Stimulated activated CD4-positive, alpha-beta T cell treated with anti-CD3 and anti-CD28 coated beads, Interleukin-4, amount 100 ng/mL, for 48 hours (primary cell): Measurements from ENCODE around the gene PTBP1.

ENCODE experiments used
- DNase-seq, 2 donors: peaks; one replicate each; pipeline ENCODE4 v3.0.0-alpha.2; 2020; ENCODE audit warnings: low read depth in 2 of 2

PTBP1 gene

GRCh38 chr19:797528-798414 lies 519 bp downstream of the PTBP1 start:
- DNase-seq: peak; percentile 86 to 87

DNA sequence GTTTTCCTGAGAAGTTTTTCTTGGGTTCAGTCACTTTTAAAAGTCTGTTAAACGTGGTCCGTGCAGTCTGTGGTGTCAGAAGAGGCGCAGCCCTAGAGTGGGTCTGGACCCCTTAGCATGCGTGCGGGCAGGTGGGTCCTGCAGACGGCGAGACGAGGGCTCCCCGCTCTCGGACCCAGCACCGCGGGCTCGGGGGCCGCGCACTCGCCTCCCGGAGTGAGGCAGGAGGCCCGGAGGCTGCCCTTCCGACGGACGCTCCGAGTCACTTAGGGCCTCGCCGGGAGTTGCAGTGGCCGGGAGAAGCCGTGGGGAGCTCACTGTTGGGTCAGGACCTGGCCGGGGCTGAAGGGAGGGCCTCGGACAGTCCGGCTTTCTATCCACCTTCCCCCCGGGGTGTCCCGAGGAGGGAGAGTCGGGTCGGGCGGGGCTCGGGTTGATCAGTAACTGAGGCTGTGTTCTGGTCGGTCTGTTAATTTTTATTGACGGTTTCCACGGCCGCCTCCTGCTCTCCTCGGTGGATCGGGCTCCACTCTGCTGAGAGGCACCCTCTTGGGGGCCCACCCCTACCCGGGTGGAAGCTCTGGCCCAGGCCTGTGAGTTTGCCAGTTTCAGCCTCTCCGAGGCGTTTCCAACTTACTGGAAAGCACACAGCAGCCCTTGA lies 1.3 kb downstream of the PTBP1 start:
- DNase-seq: no peak

DNA sequence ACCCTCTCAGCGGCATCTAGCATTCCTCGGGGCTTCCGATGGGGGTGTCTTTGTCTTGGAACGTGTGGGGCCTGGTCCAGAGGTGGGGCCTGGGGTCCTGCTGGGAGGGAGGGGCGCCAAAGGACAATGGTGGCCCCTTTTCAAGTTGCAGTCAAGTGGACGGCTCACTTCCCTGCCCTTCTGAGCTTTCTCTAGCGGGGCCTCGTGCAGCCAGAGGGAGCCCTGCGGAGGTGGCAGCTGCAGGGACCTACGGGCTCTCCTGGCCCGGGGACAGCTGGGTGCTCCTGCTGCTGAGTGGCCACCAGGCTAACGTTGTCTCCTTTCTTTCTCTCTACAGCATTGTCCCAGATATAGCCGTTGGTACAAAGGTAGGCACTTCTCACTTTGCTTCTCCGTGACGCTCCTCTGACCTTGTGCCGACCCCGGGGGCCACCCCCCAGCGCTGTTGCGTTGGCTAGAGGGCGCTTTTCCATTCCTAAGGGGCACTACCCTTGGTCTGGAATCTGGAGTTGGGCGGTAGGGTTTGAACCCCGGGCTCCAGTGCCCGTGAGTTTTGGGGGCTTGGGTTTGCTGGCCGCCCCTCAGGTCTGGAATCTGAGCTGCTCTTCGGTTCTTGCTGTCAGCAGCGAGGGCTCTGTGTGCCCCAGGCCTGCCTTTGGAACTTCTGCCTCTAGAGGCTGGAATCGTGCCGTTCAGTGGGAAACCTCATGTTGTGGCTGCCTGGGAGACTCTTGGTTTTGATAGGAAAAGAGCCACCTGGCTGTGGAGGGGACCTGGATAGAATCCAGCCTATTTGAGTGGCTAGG lies 2.0 kb downstream of the PTBP1 start:
- DNase-seq: no peak

DNA sequence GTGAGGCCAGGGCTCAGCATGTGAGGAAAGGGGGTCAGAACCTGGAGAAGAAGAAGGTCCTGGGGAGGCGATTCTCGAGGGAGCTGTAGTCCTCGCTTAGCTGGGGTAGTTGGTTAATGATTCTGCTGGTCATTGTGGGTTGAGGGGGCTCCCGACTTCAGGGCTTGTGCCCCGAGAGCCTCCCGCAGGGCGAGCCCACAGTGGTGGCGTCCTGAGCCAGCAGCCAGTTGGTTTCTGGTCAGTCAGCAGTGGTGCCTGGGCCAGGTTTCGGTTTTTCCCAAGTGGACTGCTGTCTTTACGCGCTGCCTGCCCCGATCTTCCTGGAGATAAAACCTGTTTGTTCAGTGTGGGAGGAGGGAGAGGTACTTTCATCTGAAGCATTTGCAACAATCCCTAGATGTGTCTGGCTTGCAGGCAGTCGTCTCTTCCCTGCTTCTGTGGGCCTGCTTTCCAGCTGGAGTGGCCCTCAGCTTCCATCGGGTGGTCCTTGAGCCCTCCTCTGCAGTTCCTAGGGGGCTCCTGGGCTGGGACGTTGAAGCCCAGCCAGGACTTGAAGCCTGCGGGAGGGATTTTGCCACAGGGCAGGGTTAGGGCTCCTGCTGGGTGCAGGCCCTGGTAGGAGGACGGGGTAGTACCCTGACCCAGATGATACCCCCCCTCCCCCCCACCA lies 3.2 kb downstream of the PTBP1 start:
- no peak for DNase-seq

DNA sequence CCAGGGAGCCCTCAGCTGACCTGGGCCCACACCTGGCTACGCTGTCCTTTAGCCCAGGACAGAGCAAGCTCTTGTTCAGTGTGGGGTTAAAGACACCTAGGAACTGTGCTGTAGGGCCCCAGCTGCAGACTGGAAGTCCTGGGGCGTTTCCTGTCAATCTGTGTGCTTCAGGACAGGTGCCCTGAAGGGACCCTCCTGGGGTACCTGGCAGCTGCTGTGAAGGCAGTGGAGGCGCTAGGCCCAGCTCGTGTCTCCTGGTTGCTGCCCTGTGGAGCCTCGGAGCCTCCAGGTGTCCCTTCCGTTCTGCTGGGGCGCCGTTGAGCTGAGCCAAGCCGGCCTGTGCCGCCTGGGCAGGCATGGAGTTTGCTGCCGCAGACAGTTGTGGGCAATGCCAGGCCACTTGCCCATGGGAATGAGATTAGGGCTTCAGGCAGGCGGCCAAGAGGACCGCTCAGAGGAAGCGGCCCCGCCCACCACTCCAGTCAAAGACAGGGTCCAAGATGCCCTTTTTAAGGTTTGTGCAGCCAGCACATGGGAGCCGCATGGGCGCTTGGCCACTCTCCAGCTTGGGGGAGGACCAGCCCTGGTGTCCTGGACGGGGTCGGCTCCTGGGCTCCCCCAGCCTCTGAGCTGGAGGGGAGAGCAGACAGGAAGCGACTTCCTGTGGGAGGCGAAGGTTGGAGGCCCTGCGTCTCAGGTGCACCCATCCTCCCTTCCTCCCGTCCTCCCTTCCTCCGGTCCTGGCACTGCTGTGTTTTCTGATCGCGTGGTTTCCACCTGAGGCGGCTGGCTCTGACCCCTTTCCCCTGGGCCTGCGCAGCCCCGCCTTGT lies 4.0 kb downstream of the PTBP1 start:
- DNase-seq: no peak

GRCh38 chr19:801861-802497 lies 4.7 kb downstream of the PTBP1 start:
- no peak for DNase-seq

DNA sequence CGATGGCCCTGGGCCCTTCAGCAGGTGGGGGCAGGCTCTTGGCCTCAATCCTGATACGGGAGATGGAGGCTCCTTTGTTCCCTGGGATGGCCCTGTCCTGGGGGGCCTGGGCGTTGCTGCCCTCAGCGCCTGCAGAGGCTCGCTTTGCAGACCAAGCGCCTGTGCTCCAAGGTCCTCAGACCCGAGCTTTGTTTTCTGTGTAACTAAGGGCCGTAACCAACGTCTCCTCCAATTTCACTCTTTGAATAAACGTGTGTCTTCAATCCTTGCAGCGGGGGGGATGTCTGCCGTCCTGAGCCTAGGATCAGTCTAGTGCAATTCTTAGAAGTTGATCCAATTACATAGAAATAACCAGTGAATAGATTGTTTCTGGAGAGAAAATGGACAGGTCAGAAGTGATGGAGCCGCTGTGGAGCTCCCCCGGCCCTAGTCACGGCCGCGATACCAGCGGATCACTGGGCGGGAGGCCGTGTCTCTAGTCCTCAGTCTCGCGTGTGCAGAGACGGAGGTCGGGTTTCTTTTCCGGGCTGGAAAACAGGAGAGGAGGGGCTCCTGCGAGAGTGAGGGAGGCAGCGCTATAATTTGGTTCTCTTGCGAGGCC lies 5.3 kb downstream of the PTBP1 start:
- DNase-seq: no peak

- no peak for DNase-seq
Observed at GRCh38 chr19:803099-803561, 5.9 kb downstream of the PTBP1 start.

GRCh38 chr19:803686-804418 lies 6.6 kb downstream of the PTBP1 start:
- DNase-seq: no peak

DNA sequence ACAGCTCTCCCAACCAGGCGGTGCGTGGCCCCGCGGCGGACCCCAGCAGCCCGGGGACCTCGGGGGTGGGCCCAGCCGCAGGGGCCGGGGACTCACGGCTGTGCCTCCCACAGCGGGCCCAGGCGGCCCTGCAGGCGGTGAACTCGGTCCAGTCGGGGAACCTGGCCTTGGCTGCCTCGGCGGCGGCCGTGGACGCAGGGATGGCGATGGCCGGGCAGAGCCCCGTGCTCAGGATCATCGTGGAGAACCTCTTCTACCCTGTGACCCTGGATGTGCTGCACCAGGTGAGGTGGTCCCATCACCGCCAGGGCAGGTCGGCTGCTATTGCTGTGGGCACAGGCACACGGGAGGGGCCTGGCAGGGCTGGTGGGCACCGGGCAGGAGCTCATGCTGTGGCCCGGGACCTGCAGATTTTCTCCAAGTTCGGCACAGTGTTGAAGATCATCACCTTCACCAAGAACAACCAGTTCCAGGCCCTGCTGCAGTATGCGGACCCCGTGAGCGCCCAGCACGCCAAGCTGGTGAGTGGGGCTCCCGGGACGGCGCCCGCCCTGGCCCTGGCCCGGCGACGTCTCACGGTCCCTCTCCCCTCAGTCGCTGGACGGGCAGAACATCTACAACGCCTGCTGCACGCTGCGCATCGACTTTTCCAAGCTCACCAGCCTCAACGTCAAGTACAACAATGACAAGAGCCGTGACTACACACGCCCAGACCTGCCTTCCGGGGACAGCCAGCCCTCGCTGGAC lies 7.3 kb downstream of the PTBP1 start:
- DNase-seq: no peak

- no peak for DNase-seq
Observed at GRCh38 chr19:805166-805551, 7.9 kb downstream of the PTBP1 start.

GRCh38 chr19:805600-806550 lies 8.6 kb downstream of the PTBP1 start:
- no peak for DNase-seq

- no peak for DNase-seq
Observed at GRCh38 chr19:806815-807421, 9.7 kb downstream of the PTBP1 start.

- DNase-seq: no peak
Observed at GRCh38 chr19:807627-808422, 10.6 kb downstream of the PTBP1 start.

DNA sequence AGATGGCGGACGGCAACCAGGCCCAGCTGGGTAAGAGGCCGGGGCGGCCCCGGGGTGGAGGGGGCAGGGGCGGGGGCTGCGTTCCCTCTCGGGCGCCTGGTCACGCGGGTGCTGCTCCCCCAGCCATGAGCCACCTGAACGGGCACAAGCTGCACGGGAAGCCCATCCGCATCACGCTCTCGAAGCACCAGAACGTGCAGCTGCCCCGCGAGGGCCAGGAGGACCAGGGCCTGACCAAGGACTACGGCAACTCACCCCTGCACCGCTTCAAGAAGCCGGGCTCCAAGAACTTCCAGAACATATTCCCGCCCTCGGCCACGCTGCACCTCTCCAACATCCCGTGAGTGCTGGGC lies 11.1 kb downstream of the PTBP1 start:
- no peak for DNase-seq
